Right atrium auricular region (tissue), 2 donors: ENCODE measurements around the gene CLEC2D. TPM values are rescaled to one million over a fixed set of nuclear protein-coding genes. Genes with fewer than 3 reads are reported as not detected.
"Not testable (repeated sequence)": the region's sequence is repeated elsewhere in the genome, so short reads cannot be mapped to it uniquely, and the experiment has no call there.

Experiments
- DNase-seq: peaks from one replicate; pipeline ENCODE4 v3.0.0-alpha.2; 2019; ENCODE audit warnings: low spot score
- H3K27ac ChIP-seq, 2 donors: fragments of 200-600 bp; sonication (generic); 1 replicate in 1 of 2; 2 replicates in 1 of 2; pipeline ENCODE4 v1.5.1; 2016 to 2019
- H3K27me3 ChIP-seq, 2 donors: fragments of 200-600 bp; sonication (generic); one replicate each; pipeline versions ENCODE4 v1.5.1 to v1.6.0; 2017 to 2019
- H3K36me3 ChIP-seq: fragments of 200-600 bp; sonication (generic); one replicate; pipeline ENCODE4 v1.5.1; 2016
- H3K4me1 ChIP-seq, 2 donors: fragments of 200-600 bp; sonication (generic); one replicate each; pipeline versions ENCODE4 v1.5.1 to v1.6.0; 2017 to 2019
- H3K4me3 ChIP-seq, 2 donors: fragments of 200-600 bp; sonication (generic); 1 replicate in 1 of 2; 2 replicates in 1 of 2; pipeline ENCODE4 v1.5.1; 2017 to 2019; ENCODE audit warnings: mild to moderate bottlenecking in 1 of 2, moderate library complexity in 1 of 2
- H3K9me3 ChIP-seq, 2 donors: fragments of 200-600 bp; sonication (generic); one replicate each; pipeline ENCODE4 v1.5.1; 2019
- total RNA-seq, 2 donors: library from RNA; depleted of rRNA; stranded (reverse); fragments of >200 nt; gene quantifications; one replicate each; pipeline ENCODE4 v1.1.0, GENCODE V29; 2016
- TF ChIP-seq, protein P1 (sequence below), 2 donors: fragments of 200-600 bp; sonication (generic); IDR thresholded peaks; one replicate each; pipeline ENCODE4 v1.5.1; 2019; ENCODE audit warnings: antibody characterized with exemption in 2 of 2

The CLEC2D gene
- total RNA-seq, 2 donors from 2014 or later: 6.5 to 6.9 TPM

GRCh38 chr12:9661720-9662119 is 7.8 kb upstream of the CLEC2D start:
- no peak for DNase-seq
- Histone ChIP-seq H3K27ac (no peak overlapping the region), H3K36me3 (peaks cover 58% of the 10 kb centered on the region), H3K4me1 (no peaks in the 10 kb centered on the region), H3K9me3 (no peaks in the 10 kb centered on the region), H3K4me3 (no peak overlapping the region), H3K27me3 (no peaks in the 10 kb centered on the region)
- TF ChIP-seq, protein P1, sequence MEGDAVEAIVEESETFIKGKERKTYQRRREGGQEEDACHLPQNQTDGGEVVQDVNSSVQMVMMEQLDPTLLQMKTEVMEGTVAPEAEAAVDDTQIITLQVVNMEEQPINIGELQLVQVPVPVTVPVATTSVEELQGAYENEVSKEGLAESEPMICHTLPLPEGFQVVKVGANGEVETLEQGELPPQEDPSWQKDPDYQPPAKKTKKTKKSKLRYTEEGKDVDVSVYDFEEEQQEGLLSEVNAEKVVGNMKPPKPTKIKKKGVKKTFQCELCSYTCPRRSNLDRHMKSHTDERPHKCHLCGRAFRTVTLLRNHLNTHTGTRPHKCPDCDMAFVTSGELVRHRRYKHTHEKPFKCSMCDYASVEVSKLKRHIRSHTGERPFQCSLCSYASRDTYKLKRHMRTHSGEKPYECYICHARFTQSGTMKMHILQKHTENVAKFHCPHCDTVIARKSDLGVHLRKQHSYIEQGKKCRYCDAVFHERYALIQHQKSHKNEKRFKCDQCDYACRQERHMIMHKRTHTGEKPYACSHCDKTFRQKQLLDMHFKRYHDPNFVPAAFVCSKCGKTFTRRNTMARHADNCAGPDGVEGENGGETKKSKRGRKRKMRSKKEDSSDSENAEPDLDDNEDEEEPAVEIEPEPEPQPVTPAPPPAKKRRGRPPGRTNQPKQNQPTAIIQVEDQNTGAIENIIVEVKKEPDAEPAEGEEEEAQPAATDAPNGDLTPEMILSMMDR (IDR thresholded peaks at IDR 0.05): no peak

DNA sequence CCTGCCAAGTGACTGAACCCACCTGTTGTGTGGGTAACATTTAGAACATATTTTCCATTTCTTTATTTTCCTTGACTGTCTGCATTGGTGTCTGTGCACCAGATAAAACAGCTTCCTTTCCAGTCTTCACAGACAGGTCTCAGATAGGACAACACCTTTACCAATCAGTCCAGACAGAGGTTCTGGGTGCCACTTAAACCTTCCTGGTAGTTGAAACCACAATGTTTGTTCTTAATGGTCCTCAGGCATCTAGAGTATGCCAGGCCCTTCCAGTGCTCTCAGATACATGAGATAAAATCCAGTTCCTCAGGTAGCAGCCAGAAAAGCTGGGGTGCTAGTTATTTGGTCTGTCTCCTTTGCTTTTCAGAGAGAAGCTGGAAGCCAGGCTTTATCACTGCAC is 7.0 kb upstream of the CLEC2D start:
- no peak overlapping the region for H3K4me3 ChIP-seq
- TF ChIP-seq, protein P1 (IDR thresholded peaks at IDR 0.05): no peak
- peaks cover 0 to 3% of the 10 kb centered on the region in 2 donors for H3K4me1 ChIP-seq
- peaks cover 50% of the 10 kb centered on the region for H3K36me3 ChIP-seq
- H3K27ac ChIP-seq: no peak overlapping the region
- no peaks in the 10 kb centered on the region for H3K27me3 ChIP-seq
- no peak for DNase-seq
- H3K9me3 ChIP-seq: no peaks in the 10 kb centered on the region

- TF ChIP-seq, protein P1 (IDR thresholded peaks at IDR 0.05): no peak
- H3K4me3 ChIP-seq: no peak overlapping the region
- peaks cover 17% of the 10 kb centered on the region for H3K36me3 ChIP-seq
- H3K4me1 ChIP-seq: peaks cover 0 to 15% of the 10 kb centered on the region in 2 donors
- DNase-seq: no peak
- H3K27me3 ChIP-seq: no peaks in the 10 kb centered on the region
- no peak overlapping the region for H3K27ac ChIP-seq
- H3K9me3 ChIP-seq: no peaks in the 10 kb centered on the region
Measured at GRCh38 chr12:9667403-9668160, 1.9 kb upstream of the CLEC2D start.

- no peak overlapping the region for H3K4me3 ChIP-seq
Measured at GRCh38 chr12:9668161-9669018, 1.1 kb upstream of the CLEC2D start.

DNA sequence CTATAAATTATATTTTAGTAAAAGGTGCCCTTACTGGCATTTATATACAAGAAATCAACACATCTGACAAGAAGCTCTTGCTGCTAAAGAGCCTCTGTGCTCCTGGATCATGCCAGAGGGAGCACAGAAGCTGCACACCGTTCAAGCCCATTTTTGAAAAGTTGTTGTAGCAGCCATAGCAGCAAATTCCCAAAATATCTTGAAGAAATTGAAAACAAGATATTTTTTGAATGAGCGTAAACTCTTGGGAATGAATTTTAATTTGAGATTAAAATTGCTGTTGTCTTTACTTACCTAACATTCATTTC is 540 bp upstream of the CLEC2D start:
- TF ChIP-seq, protein P1 (IDR thresholded peaks at IDR 0.05): no peak
- Histone ChIP-seq H3K27me3 (no peaks in the 10 kb centered on the region), H3K4me1 (peaks cover 0 to 24% of the 10 kb centered on the region in 2 donors), H3K9me3 (no peaks in the 10 kb centered on the region), H3K36me3 (peaks cover 17% of the 10 kb centered on the region), H3K27ac (no peak overlapping the region), H3K4me3 (no peak overlapping the region)
- no peak for DNase-seq

More at GRCh38 chr12:9668161-9669018, 1.1 kb upstream of the CLEC2D start:
- Histone ChIP-seq H3K4me1 (peaks cover 0 to 18% of the 10 kb centered on the region in 2 donors), H3K27me3 (no peaks in the 10 kb centered on the region), H3K27ac (no peak overlapping the region), H3K9me3 (no peaks in the 10 kb centered on the region), H3K36me3 (peaks cover 17% of the 10 kb centered on the region)
- TF ChIP-seq, protein P1 (IDR thresholded peaks at IDR 0.05): no peak
- no peak for DNase-seq

DNA sequence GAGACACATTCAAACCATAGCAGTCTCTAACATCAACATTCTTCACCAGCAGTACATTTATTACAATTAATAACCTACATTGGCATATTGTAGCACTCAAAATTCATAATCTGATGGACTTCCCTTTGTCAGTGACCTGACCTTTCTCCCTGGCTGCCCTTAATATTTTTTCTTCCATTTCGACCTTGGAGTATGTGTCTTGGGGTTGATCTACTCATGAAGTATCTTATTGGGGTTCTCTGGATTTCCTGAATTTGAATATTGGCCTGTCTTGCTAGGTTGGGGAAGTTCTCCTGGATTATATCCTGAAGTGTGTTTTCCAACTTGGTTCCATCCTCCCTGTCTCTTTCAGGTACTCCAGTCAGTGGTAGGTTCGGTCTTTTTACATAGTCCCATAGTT is 2.8 kb downstream of the CLEC2D start:
- not testable (repeated sequence) for H3K4me3 ChIP-seq, H3K27me3 ChIP-seq, H3K27ac ChIP-seq, DNase-seq, H3K36me3 ChIP-seq, H3K9me3 ChIP-seq
- H3K4me1 ChIP-seq: peaks cover 0 to 27% of the 10 kb centered on the region in 2 donors
